Hematopoietic multipotent progenitor cell (in vitro differentiated cells): ENCODE results near the gene TAF3. TPM values are rescaled to one million over a fixed set of nuclear protein-coding genes. Genes with fewer than 3 reads are reported as not detected.
"Not testable (repeated sequence)": the region's sequence is repeated elsewhere in the genome, so short reads cannot be mapped to it uniquely, and the experiment has no call there.

Experiments
- DNase-seq, 3 donors: peaks; one replicate each; pipeline ENCODE4 v3.0.0-alpha.2; 2011 to 2015; ENCODE audit warnings: low read depth in 2 of 3, low spot score in 2 of 3
- total RNA-seq: library from RNA; depleted of rRNA; stranded (reverse); fragments of >200 nt; gene quantifications from one replicate; pipeline ENCODE4 v1.2.3, GENCODE V29; 2012

TAF3 gene
- total RNA-seq, 1 donor, result 3.0 TPM

DNA sequence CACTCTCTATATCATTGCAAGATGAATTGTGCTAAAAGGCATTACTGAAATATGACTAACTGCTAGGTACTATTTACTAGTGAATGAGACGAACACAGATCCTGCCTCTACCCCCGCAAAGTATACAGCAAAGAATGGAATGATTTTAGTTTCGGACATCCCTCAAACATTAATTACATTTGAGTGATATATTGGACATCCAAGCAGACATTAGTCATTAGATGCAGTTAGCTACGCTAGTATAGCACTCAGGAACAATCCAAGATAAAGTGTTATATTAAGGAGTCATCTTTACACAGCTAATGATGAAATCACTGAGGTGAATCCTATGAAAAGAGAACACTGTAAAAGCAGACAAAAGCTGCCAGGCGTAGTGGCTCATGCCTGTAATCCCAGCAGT is 7.3 kb upstream of the TAF3 start:
- DNase-seq, result no peak

- DNase-seq, result not testable (repeated sequence)
Measured at GRCh38 chr10:7811743-7812142, 6.6 kb upstream of the TAF3 start.

DNA sequence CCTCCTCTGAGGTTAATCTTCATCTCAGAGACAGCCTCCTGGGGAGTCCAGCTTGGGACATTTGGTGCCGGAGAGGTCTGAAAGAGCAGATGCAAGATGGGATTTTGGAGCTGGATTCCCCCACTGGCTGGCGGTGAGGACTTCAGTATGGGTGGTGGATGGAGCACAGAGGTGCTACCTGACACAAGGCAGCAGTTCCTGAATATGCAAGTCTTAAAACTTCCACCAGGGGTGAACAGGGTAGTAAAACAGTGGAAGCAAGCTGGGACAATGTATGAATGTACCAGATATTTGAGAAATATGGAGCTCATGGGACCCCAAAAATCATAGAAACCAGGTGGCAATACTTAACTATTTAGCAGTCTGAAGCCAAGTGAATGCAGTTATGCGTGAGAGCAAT is 4.8 kb upstream of the TAF3 start:
- DNase-seq, result no peak

DNA sequence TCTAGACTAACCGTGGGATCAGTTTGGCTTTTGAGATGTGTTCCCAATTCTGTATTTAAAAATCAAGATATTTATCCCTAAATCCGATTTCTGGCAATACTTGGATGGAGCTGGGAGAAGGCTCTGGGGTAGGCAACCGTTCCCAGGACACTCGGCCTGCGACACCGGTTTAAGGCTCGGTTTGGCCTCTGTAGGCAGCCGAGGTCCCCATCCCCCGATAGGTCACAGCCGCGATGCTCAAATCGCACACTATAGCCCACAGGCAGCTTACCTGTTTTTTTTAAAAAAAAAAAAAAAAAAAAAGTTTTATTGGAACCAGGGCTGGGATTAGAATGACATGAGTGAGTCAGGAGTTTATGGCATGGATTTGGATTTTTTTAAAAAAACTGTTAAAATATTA is 729 bp upstream of the TAF3 start:
- no peak for DNase-seq

DNA sequence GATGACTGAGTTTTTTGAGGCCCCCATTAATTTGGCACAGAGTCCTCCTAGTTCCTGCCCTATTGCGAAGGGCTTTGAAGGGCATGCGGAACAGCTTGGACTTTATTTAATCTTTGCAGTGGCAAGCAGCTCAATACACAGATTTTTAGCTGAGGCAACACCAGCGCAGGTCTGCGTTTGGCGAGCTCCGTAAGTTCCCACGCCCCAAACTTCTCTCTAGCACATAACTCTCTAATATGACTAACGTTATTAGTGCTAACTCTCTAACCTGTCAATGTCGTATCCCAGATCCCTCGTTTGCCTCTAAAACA is 366 bp upstream of the TAF3 start:
- DNase-seq, result no peak

DNA sequence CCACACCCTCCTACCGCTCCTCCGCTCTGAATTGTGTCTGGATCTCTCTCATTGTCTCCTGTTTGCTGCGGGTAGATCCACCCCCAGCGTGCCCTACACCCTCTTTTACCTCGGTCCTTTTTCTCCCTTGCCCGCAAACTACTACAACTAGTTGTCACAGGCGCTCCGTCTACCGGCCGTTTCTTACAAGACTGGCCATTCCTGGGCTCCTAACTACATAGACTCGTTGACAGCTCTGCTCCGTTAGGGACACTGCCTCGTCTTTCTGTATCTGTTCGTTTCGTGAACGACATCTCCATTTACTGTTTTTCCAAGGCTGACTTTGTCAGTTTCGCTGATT is 786 bp downstream of the TAF3 start:
- peak in 2 of 3 donors; percentile 41 to 48 for DNase-seq

- no peak for DNase-seq
Measured at GRCh38 chr10:7824251-7824650, 5.9 kb downstream of the TAF3 start.

- peak in 1 of 3 donors; percentile 28 for DNase-seq
Measured at GRCh38 chr10:7826971-7827370, 8.7 kb downstream of the TAF3 start.

GRCh38 chr10:7829289-7829834 is 11.1 kb downstream of the TAF3 start:
- DNase-seq, result no peak

GRCh38 chr10:7832060-7832459 is 13.8 kb downstream of the TAF3 start:
- no peak for DNase-seq

- DNase-seq, result no peak
Measured at GRCh38 chr10:7833210-7833609, 14.9 kb downstream of the TAF3 start.

GRCh38 chr10:7834262-7834661 is 16.0 kb downstream of the TAF3 start:
- no peak for DNase-seq

- DNase-seq, result no peak
Measured at GRCh38 chr10:7836571-7836970, 18.3 kb downstream of the TAF3 start.

- DNase-seq, result no peak
Measured at GRCh38 chr10:7846591-7846990, 28.3 kb downstream of the TAF3 start.

DNA sequence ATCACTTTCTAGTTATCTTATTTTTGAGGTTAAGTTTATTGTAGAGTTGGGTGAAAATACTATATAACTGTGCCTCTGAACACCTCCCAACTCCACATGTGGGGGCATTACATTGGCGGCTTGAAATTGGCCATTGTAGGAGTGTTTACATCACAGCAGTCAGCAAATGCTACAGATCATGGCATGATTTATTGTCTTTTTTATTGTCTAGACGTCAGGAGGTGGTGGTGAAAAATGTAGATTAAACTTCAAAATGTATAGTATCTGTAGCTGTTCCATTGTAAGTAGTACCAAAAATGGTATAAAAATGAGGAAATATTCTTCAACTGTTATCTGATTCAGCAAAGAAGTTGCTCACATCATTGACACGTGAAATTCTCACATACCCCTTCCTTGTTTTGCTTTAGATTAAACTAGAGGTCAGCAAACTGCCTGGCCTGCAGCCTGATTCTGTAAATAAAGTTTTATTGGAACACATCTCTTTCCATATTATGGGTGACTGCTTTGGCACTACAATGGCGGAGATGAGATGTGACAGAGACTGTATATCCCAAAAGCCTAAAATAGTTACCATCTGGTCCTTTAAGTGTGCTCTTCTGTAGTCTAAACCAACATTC is 35.0 kb downstream of the TAF3 start:
- no peak for DNase-seq

GRCh38 chr10:7853890-7854289 is 35.6 kb downstream of the TAF3 start:
- no peak for DNase-seq

DNA sequence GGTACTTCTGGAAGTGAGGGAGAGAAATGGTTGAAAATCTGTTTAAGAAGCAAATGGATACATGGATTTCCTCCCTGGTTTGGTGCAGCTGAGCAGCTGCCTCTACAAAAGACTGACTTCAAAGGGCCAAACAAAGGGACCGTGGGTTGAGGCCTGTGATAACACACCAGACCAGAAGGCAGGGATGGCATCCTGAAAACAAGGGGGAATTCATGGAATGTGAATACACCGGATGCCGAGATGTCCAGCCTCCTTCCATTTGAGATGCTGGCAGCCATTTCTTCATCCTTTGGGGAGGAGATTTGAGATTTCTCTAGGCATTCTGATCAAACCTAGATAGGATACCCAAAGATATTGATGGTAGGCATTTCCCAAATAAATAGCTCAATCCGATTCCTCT is 36.9 kb downstream of the TAF3 start:
- no peak for DNase-seq

DNA sequence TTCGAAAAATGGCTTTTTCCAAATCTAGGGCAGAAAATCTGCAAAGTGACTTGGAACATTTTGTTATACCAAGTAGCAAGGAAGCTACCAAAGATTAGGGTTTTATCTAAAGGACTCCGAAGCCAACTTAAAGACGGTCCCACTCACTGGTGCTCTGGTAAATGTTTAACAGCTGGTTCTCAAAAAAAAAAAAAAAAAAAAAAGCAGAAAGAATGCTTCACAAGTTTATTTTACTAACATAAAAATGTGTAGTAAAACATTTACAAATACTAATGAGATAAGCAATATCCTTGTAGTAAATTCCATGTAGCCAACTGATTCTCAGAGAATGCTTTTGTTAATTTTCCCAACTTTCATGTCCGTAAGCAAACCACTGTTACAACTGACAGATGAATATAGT is 38.4 kb downstream of the TAF3 start:
- DNase-seq, result no peak

DNA sequence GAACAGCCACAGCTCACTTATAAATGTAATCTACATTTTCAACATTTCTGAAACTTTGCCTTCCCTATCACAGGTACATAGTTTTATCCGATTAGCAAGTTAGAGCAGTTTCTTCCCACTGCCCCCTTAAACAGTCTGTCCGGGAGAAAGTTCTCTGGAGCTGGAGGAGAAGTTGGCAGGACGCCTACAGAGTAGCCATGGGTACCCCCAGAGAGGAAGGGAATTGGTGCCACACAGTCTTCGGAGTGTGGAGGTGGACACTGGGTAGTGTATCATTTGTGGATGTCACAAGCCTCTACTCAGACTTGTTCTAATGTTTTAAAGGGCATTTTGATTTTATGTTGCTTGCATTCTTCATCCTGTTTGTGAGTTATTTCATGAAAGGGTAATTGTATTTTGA is 39.0 kb downstream of the TAF3 start:
- DNase-seq, result no peak

DNA sequence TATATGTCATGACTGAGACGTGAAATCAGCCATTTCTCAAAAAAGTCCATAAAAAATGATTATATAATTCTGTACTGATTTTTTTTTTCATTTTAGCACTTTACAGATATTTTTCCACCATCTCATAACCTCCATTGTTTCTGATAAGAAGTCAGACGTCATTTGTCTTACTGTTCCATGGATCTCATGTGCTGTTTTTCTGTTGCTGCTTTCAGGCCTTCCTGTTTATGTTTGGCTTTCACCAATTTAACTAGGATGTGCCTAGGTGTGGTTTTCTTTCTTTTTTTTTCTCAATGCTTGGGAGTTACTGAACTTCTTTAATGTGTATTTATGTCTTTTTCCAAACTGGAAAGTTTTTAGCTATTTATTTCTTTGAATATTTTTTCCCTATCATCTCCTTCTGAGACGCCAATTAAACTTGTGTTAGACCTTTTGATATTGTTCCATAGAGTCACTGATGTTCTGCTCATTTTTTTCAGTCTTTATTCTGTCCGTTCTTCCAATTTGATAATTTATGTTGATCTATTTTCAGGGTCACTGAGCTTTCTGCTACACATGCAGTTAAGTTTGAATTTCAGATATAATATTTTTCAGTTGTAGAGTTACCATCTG is 43.3 kb downstream of the TAF3 start:
- peak in 1 of 3 donors; percentile 10 for DNase-seq

DNA sequence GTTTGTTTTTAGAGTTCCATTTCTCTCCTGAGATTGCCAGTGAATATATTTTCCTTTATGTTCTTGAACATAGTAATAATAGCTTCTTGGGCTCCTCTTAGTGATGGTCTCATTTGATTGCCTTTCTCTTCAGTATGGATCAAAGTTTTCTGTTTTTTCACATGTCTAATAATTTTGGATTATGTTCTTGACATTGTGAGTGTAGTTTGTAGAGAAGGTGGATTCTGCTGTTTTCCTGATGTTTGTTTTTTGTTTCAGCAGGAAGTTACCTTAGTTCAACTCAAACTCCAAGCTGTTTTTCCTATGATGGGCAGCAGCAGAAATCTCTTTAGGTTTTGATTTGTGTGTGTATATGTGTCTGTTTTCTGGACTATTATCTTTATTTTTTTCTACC is 43.8 kb downstream of the TAF3 start:
- DNase-seq, result no peak

DNA sequence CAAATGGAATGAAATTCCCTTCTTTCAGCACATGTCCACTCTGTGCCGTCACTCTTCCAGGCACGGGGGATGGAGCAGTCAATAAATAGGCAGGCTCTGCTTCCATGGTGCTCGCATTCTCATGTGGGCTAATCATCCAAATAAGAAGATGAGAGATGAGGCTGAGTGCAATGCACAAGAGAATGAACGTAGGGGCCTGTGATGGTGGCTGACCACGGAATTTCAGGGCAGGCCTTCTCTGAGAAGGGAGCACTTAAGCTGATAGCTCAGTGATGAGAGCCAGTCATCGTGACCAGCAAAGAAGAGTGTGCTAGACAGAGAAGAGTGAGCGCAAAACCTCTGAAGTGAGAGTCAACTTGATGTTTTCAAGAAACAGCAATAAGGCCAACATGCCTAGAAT is 47.9 kb downstream of the TAF3 start:
- DNase-seq, result no peak

- DNase-seq, result peak; percentile 16 to 63 (median 18)
Measured at GRCh38 chr10:7872041-7872442, 53.7 kb downstream of the TAF3 start.
